Body of pancreas (tissue), 4 donors: ENCODE data around the gene FAHD2A. TPM values are rescaled to one million over a fixed set of nuclear protein-coding genes. Genes with fewer than 3 reads are reported as not detected.

Experiments
- ATAC-seq: fragments of 150-250 bp; one replicate; pipeline ENCODE4 v1.9.1; 2016
- DNase-seq, 4 donors: peaks; one replicate each; pipeline ENCODE4 v3.0.0-alpha.2; 2019
- H3K27ac ChIP-seq, 4 donors: fragments of 200-600 bp; sonication (generic); 1 replicate in 3 of 4; 2 replicates in 1 of 4; pipeline versions ENCODE4 v1.5.1 to v1.6.1; 2016 to 2019; ENCODE audit warnings: mild to moderate bottlenecking in 1 of 4, mixed read lengths in 1 of 4, moderate library complexity in 1 of 4
- H3K27me3 ChIP-seq, 2 donors: fragments of 200-600 bp; sonication (generic); one replicate each; pipeline ENCODE4 v1.6.0; 2016; ENCODE audit warnings: mild to moderate bottlenecking in 1 of 2
- H3K36me3 ChIP-seq, 2 donors: fragments of 200-600 bp; sonication (generic); replicated peaks in 1 of 2; 2 replicates each; pipeline ENCODE4 v1.5.1; 2016; ENCODE audit warnings: low read depth in 2 of 2; ENCODE audit not compliant: insufficient read depth in 1 of 2
- H3K4me1 ChIP-seq: fragments of 200-600 bp; sonication (generic); one replicate; pipeline ENCODE4 v1.6.0; 2016
- H3K4me3 ChIP-seq, 2 donors: fragments of 200-600 bp; sonication (generic); 1 replicate in 1 of 2; 2 replicates in 1 of 2; pipeline ENCODE4 v1.5.1; 2016 to 2019
- H3K9me3 ChIP-seq, 3 donors: fragments of 200-600 bp; sonication (generic); 1 replicate in 2 of 3; 2 replicates in 1 of 3; pipeline ENCODE4 v1.5.1; 2016
- POLR2A ChIP-seq, 3 donors: fragments of 450-650 bp; IDR thresholded peaks; one replicate each; pipeline ENCODE4 v1.6.1; 2016; ENCODE audit warnings: antibody characterized with exemption in 3 of 3, mild to moderate bottlenecking in 2 of 3
- WGBS, 2 donors: methylation state at CpG; one replicate each; pipeline ENCODE4 v1.1.5; 2017; 5-methylcytosine and 5-hydroxymethylcytosine counted together
- intact Hi-C: fragments of 100-400 bp; cut with DNase I; formaldehyde crosslinking; loops from one replicate; pipeline ENCODE4 v1.15.1; 2023
- total RNA-seq, 2 donors: library from RNA; depleted of rRNA; stranded (reverse); fragments of >200 nt; gene quantifications; one replicate each; pipeline ENCODE4 v1.1.0, GENCODE V29; 2016
- TF ChIP-seq, protein P1 (sequence below), 7 experiments: fragments of 450-650 bp in 4 of 7; fragments of 200-600 bp in 3 of 7; sonication (generic) in 3 of 7; IDR thresholded peaks; one replicate each; pipeline ENCODE4 v1.5.1; 2016 to 2019; ENCODE audit warnings: antibody characterized with exemption in 7 of 7

Gene FAHD2A, protein sequence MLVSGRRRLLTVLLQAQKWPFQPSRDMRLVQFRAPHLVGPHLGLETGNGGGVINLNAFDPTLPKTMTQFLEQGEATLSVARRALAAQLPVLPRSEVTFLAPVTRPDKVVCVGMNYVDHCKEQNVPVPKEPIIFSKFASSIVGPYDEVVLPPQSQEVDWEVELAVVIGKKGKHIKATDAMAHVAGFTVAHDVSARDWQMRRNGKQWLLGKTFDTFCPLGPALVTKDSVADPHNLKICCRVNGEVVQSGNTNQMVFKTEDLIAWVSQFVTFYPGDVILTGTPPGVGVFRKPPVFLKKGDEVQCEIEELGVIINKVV
- 10 to 100 TPM; 15.2 to 18.9 TPM for total RNA-seq

DNA sequence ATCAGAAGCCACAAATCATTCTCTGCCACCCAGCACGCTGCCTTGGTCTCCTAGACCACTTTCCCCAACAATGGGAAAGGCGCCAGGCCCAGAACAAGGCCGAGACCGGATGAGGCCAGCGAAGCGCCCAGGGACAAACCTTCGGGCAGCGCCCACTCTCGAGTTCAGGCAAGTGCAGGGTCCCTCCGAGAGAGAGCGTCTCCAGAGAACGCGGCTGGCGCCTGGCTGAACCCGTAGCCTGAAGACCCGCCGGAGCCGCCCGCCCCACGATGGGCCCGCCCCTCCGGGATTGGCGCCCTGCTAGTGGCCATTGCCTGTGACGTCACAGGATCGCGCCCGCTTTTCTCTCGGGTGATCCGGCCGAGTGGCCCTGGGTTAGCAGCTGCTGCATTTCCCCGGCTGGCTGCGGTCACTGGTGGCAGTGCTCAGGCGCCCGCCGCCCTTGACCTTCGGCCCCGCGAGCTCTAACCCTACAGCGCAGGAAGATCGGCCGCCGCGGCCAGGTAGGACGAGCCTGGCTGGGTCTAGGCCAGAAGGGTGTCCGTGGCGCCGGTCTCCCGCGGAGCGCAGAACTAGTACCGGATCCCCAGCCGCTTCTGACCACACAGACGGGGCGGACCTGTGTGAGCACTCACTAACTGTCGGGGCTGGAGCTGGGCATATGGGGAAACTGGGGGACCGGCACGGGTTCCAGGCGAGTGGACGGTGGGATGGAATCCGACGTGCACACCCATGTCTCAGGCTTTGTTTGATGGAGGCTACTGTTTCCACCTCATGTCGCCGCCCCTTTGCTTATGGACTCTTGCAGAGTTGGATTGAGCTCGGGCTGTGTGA is at the start of gene FAHD2A:
FAHD2A (plus strand) TSS at position 339 of the 834 bp plus-strand sequence. CDS start 2,851 bp downstream, outside the sequence.
- Histone ChIP-seq H3K4me3 (peak within 1 kb of the TSS; percentile 61 to 68), H3K36me3 (no peaks in the 10 kb centered on the region), H3K27ac (peak within 1 kb of the TSS; percentile 80 to 96 (median 84)), H3K27me3 (no peaks in the 10 kb centered on the region), H3K9me3 (no peaks in the 10 kb centered on the region), H3K4me1 (peaks cover 25% of the 10 kb centered on the region)
- 0 to 1% methylated on average over 1 to 55 of the region's 64 CpGs for WGBS, 2 donors
- DNase-seq (peak; percentile 97 to 99 (median 98)), ATAC-seq (peak; percentile 96)
- intact Hi-C loops: no loop called here
- peak; percentile 80 to 93 (median 90) for TF ChIP-seq POLR2A (IDR thresholded peaks at IDR 0.05)
- TF ChIP-seq, protein P1, sequence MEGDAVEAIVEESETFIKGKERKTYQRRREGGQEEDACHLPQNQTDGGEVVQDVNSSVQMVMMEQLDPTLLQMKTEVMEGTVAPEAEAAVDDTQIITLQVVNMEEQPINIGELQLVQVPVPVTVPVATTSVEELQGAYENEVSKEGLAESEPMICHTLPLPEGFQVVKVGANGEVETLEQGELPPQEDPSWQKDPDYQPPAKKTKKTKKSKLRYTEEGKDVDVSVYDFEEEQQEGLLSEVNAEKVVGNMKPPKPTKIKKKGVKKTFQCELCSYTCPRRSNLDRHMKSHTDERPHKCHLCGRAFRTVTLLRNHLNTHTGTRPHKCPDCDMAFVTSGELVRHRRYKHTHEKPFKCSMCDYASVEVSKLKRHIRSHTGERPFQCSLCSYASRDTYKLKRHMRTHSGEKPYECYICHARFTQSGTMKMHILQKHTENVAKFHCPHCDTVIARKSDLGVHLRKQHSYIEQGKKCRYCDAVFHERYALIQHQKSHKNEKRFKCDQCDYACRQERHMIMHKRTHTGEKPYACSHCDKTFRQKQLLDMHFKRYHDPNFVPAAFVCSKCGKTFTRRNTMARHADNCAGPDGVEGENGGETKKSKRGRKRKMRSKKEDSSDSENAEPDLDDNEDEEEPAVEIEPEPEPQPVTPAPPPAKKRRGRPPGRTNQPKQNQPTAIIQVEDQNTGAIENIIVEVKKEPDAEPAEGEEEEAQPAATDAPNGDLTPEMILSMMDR (IDR thresholded peaks at IDR 0.05): no peak

DNA sequence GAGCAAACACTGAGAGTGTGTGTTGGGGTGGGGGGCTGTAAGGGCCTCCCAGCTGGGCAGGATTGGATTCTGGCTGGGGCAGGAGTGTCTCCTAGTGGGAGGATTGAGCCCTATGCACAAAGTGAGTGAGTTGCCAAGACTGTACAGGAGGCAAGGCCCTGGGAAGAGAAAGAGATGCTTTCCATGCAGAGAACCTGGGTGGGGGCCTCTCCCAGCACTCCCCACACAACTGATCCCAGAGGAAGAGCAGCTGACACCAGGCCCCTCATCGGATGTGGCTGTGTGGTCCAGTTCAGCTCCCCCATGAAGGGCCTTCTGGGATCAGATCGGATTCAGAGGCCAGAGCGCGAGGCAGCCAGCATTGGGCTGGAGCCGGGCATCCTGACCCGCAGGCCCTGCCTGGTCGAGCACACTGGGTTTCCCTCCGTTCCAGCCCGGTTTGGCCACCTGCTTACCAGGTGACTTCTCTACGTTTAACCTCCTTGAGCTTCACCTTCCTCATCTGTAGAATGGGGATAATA is 49.4 kb upstream of the FAHD2A start:
- ATAC-seq (no peak), DNase-seq (no peak)
- Histone ChIP-seq H3K36me3 (no peaks in the 10 kb centered on the region), H3K9me3 (no peaks in the 10 kb centered on the region), H3K4me1 (no peaks in the 10 kb centered on the region), H3K27me3 (no peaks in the 10 kb centered on the region), H3K4me3 (no peak overlapping the region), H3K27ac (no peak overlapping the region)
- intact Hi-C loops: no loop called here
- WGBS, 2 donors: 82 to 83% methylated on average over 6 to 10 of the region's 10 CpGs
- TF ChIP-seq, protein P1 (IDR thresholded peaks at IDR 0.05): no peak
- TF ChIP-seq POLR2A (IDR thresholded peaks at IDR 0.05): no peak

DNA sequence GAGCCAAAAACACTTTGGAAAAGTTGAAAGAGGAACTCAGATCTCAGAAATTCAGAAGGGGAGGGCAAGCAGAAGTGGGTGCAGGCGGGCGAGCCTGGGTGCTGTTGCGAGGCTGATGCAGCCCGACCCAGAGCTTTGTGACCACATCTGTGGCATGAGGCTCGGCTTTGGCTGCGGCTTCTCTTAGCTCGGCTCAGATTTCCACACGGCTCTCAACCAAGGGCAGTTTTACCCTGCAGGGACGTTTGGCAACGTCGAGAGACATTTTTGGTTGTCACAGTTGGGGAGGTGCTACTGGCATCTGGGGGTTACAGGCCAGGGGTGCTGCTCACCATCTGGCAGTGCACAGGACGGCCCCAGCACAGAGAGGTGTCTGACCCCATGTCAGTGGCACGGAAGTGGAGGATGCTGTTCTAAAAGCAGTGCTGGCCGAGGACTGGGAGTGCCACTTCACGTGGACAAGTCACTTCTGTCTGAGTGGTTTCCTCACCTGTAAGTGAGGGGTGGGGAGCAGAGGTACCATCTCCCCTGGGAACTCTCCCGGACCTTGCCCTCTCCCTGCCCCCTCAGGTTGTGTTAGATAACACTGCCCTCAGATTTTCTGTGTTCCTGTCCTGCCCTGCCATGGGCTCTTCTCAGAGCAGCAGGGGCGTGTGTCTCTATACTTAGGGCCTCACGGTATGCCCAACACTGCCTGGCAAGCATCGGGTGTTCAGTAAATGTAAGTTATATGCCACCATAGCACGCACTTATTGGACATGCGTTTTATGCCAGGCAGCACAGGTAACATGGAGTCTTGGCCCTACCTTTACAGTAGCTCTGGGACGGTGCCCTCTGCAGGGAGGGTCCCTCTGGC is 48.7 kb upstream of the FAHD2A start:
- Histone ChIP-seq H3K27ac (no peak overlapping the region), H3K4me3 (no peak overlapping the region), H3K27me3 (no peaks in the 10 kb centered on the region), H3K36me3 (no peaks in the 10 kb centered on the region), H3K9me3 (no peaks in the 10 kb centered on the region), H3K4me1 (no peaks in the 10 kb centered on the region)
- 75 to 83% methylated on average over 13 to 22 of the region's 22 CpGs for WGBS, 2 donors
- TF ChIP-seq, protein P1 (IDR thresholded peaks at IDR 0.05): no peak
- no peak for TF ChIP-seq POLR2A (IDR thresholded peaks at IDR 0.05)
- ATAC-seq (no peak), DNase-seq (no peak)
- intact Hi-C loops: no loop called here

DNA sequence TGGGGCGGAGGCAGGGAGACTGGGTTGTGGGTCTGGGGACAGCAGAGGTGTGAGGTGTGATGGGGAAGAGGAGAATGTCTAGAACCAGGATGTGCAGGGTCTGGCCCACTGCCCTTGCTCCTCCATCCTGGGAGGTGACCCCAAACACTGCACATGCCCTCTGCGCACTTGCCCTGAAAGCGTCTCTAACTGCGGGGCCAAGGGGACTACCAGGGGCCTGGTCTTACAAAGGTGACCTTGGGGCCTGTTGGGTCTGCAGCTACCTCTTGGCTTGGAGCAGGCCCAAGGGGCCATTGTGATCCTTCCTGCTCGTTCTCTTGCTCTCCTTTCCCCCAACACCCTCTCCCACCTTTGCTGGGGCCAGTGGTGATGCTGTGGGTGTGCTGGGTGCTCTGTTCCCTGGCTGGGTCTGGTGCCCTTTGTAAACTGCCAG is 48.0 kb upstream of the FAHD2A start:
- 87 to 97% methylated on average over 5 of the region's 5 CpGs for WGBS, 2 donors
- H3K27me3 ChIP-seq: no peaks in the 10 kb centered on the region
- no peak overlapping the region for H3K27ac ChIP-seq
- intact Hi-C loops: no loop called here
- ATAC-seq: no peak
- H3K9me3 ChIP-seq: no peaks in the 10 kb centered on the region
- TF ChIP-seq, protein P1 (IDR thresholded peaks at IDR 0.05): no peak
- no peak for TF ChIP-seq POLR2A (IDR thresholded peaks at IDR 0.05)
- H3K4me3 ChIP-seq: no peak overlapping the region
- DNase-seq: no peak
- no peaks in the 10 kb centered on the region for H3K36me3 ChIP-seq
- no peaks in the 10 kb centered on the region for H3K4me1 ChIP-seq
